BLaER1 treated with 17β-estradiol and CSF1 and Interleukin-3, amounts not matched to agents 10 nM and 100 nM (cell line): ENCODE results near the gene ZNF778.
"Not testable (repeated sequence)": the region's sequence is repeated elsewhere in the genome, so short reads cannot be mapped to it uniquely, and the experiment has no call there.

Source experiments
- H3K27ac ChIP-seq, 11 experiments: shearing (Covaris generic); formaldehyde crosslinking; 2 replicates each; pipeline ENCODE4 v1.8.1; 2022
- H3K27me3 ChIP-seq, 11 experiments: shearing (Covaris generic); formaldehyde crosslinking; 2 replicates each; pipeline ENCODE4 v1.8.1; 2022
- H3K36me3 ChIP-seq, 11 experiments: shearing (Covaris generic); formaldehyde crosslinking; 2 replicates each; pipeline ENCODE4 v1.8.1; 2022
- H3K4me1 ChIP-seq, 10 experiments: shearing (Covaris generic); formaldehyde crosslinking; 2 replicates each; pipeline ENCODE4 v1.8.1; 2022
- H3K4me2 ChIP-seq, 11 experiments: shearing (Covaris generic); formaldehyde crosslinking; 2 replicates each; pipeline ENCODE4 v1.8.1; 2022
- H3K4me3 ChIP-seq, 10 experiments: shearing (Covaris generic); formaldehyde crosslinking; 2 replicates each; pipeline ENCODE4 v1.8.1; 2022
- H3K9ac ChIP-seq, 11 experiments: shearing (Covaris generic); formaldehyde crosslinking; 2 replicates each; pipeline ENCODE4 v1.8.1; 2022
- H3K9me3 ChIP-seq, 11 experiments: shearing (Covaris generic); formaldehyde crosslinking; replicated peaks in 1 of 11; 2 replicates each; pipeline ENCODE4 v1.8.1; 2022
- H4K20me1 ChIP-seq, 11 experiments: shearing (Covaris generic); formaldehyde crosslinking; 2 replicates each; pipeline ENCODE4 v1.8.1; 2022
- Cebpa-rat ChIP-seq, 11 experiments: shearing (Covaris generic); IDR thresholded peaks; 2 replicates each; pipeline ENCODE4 v1.8.1; 2022

Gene ZNF778

GRCh38 chr16:89264800-89265550 lies 47.5 kb downstream of the ZNF778 start:
- Histone ChIP-seq H3K9ac (no peak overlapping the region), H3K27me3 (peaks cover 0 to 3% (median 0%) of the 10 kb centered on the region in 11 experiments; a peak in 1 of 22 replicates), H3K4me1 (peaks cover 21 to 46% (median 26%) of the 10 kb centered on the region in 10 experiments), H3K4me2 (no peak overlapping the region), H4K20me1 (peaks cover 17 to 59% (median 43%) of the 10 kb centered on the region in 11 experiments; a peak in 20 of 22 replicates), H3K4me3 (no peak overlapping the region), H3K36me3 (peaks cover 45 to 66% (median 61%) of the 10 kb centered on the region in 11 experiments), H3K27ac (no peak overlapping the region), H3K9me3 (peaks cover 17 to 50% (median 34%) of the 10 kb centered on the region in 11 experiments)
- TF ChIP-seq Cebpa-rat (IDR thresholded peaks at IDR 0.05): no peak

- no peak overlapping the region for H3K27ac ChIP-seq
- H3K4me2 ChIP-seq: no peak overlapping the region
- peaks cover 27 to 53% (median 32%) of the 10 kb centered on the region in 10 experiments for H3K4me1 ChIP-seq
- H3K36me3 ChIP-seq: peaks cover 52 to 73% (median 68%) of the 10 kb centered on the region in 11 experiments
- H3K9ac ChIP-seq: no peak overlapping the region
- H3K4me3 ChIP-seq: no peak overlapping the region
- H3K9me3 ChIP-seq: peaks cover 17 to 50% (median 34%) of the 10 kb centered on the region in 11 experiments
- no peaks in the 10 kb centered on the region for H3K27me3 ChIP-seq
- peaks cover 24 to 65% (median 50%) of the 10 kb centered on the region in 11 experiments; a peak in 21 of 22 replicates for H4K20me1 ChIP-seq
- TF ChIP-seq Cebpa-rat (IDR thresholded peaks at IDR 0.05): no peak
These were observed 48.1 kb downstream of the ZNF778 start for GRCh38 chr16:89265647-89266046.

GRCh38 chr16:89266521-89267134 lies 49.1 kb downstream of the ZNF778 start:
- no peak overlapping the region for H3K27ac ChIP-seq

GRCh38 chr16:89267746-89268145 lies 50.2 kb downstream of the ZNF778 start:
- H3K27ac ChIP-seq, H3K4me2 ChIP-seq, H3K9ac ChIP-seq, H3K27me3 ChIP-seq, H3K4me3 ChIP-seq: not testable (repeated sequence)
- H3K36me3 ChIP-seq: peaks cover 70 to 92% (median 87%) of the 10 kb centered on the region in 11 experiments
- peaks cover 27 to 54% (median 35%) of the 10 kb centered on the region in 10 experiments for H3K4me1 ChIP-seq
- H3K9me3 ChIP-seq: peaks cover 11 to 42% (median 28%) of the 10 kb centered on the region in 11 experiments
- peaks cover 45 to 77% (median 64%) of the 10 kb centered on the region in 11 experiments; a peak in 21 of 22 replicates for H4K20me1 ChIP-seq

More at GRCh38 chr16:89266521-89267134, 49.1 kb downstream of the ZNF778 start:
- Histone ChIP-seq H3K4me1 (peaks cover 29 to 57% (median 36%) of the 10 kb centered on the region in 10 experiments), H4K20me1 (peaks cover 34 to 75% (median 59%) of the 10 kb centered on the region in 11 experiments; a peak in 21 of 22 replicates), H3K9me3 (peaks cover 17 to 50% (median 34%) of the 10 kb centered on the region in 11 experiments), H3K4me3 (no peak overlapping the region), H3K9ac (no peak overlapping the region), H3K36me3 (peaks cover 61 to 83% (median 78%) of the 10 kb centered on the region in 11 experiments), H3K27me3 (no peaks in the 10 kb centered on the region), H3K4me2 (no peak overlapping the region)
- no peak for TF ChIP-seq Cebpa-rat (IDR thresholded peaks at IDR 0.05)

GRCh38 chr16:89268585-89268984 lies 51.1 kb downstream of the ZNF778 start:
- H3K27me3 ChIP-seq: no peaks in the 10 kb centered on the region
- H4K20me1 ChIP-seq: peaks cover 54 to 84% (median 72%) of the 10 kb centered on the region in 11 experiments; a peak in 21 of 22 replicates
- TF ChIP-seq Cebpa-rat (IDR thresholded peaks at IDR 0.05): no peak
- peak overlapping the region in 2 of 11 experiments; percentile 25 to 44; a peak in 2 of 22 replicates for H3K27ac ChIP-seq
- no peak overlapping the region for H3K4me3 ChIP-seq
- H3K4me2 ChIP-seq: peak overlapping the region in 3 of 11 experiments; percentile 52 to 66 (median 62); a peak in 4 of 22 replicates
- peaks cover 27 to 51% (median 41%) of the 10 kb centered on the region in 10 experiments for H3K4me1 ChIP-seq
- no peak overlapping the region for H3K9ac ChIP-seq
- peaks cover 2 to 34% (median 20%) of the 10 kb centered on the region in 11 experiments; a peak in 20 of 22 replicates for H3K9me3 ChIP-seq
- peaks cover 78 to 93% (median 89%) of the 10 kb centered on the region in 11 experiments for H3K36me3 ChIP-seq

- Histone ChIP-seq H3K27me3 (no peaks in the 10 kb centered on the region), H3K36me3 (peaks cover 84 to 94% (median 92%) of the 10 kb centered on the region in 11 experiments), H3K4me3 (no peak overlapping the region), H3K4me1 (peaks cover 27 to 56% (median 47%) of the 10 kb centered on the region in 10 experiments), H3K27ac (peak overlapping the region in 2 of 11 experiments; percentile 25 to 44; a peak in 2 of 22 replicates), H4K20me1 (peaks cover 59 to 90% (median 78%) of the 10 kb centered on the region in 11 experiments; a peak in 21 of 22 replicates), H3K4me2 (peak overlapping the region in 6 of 11 experiments; percentile 52 to 70 (median 64); a peak in 10 of 22 replicates), H3K9me3 (peaks cover 0 to 28% (median 15%) of the 10 kb centered on the region in 11 experiments; a peak in 20 of 22 replicates), H3K9ac (no peak overlapping the region)
- TF ChIP-seq Cebpa-rat (IDR thresholded peaks at IDR 0.05): no peak
These were observed 51.7 kb downstream of the ZNF778 start for GRCh38 chr16:89268987-89269735.

GRCh38 chr16:89269805-89270665 lies 52.5 kb downstream of the ZNF778 start:
- H4K20me1 ChIP-seq: peaks cover 68 to 91% (median 87%) of the 10 kb centered on the region in 11 experiments
- H3K27ac ChIP-seq: peak overlapping the region in 5 of 11 experiments; percentile 13 to 41 (median 34); a peak in 5 of 22 replicates
- peaks cover 29 to 65% (median 55%) of the 10 kb centered on the region in 10 experiments for H3K4me1 ChIP-seq
- H3K9me3 ChIP-seq: peaks cover 0 to 19% (median 7%) of the 10 kb centered on the region in 11 experiments; a peak in 15 of 22 replicates
- no peaks in the 10 kb centered on the region for H3K27me3 ChIP-seq
- peak overlapping the region; percentile 39 to 90 (median 66) for H3K4me2 ChIP-seq
- TF ChIP-seq Cebpa-rat (IDR thresholded peaks at IDR 0.05): no peak
- peaks cover 87 to 94% (median 92%) of the 10 kb centered on the region in 11 experiments for H3K36me3 ChIP-seq
- peak overlapping the region in 4 of 11 experiments; percentile 32 to 58 (median 42); a peak in 6 of 22 replicates for H3K9ac ChIP-seq
- peak overlapping the region in 1 of 10 experiments; percentile 14; a peak in 1 of 20 replicates for H3K4me3 ChIP-seq
